ENCODE results near the gene NR4A3. TPM values are rescaled to one million over a fixed set of nuclear protein-coding genes. Genes with fewer than 3 reads are reported as not detected.
"Not testable (repeated sequence)": the region's sequence is repeated elsewhere in the genome, so short reads cannot be mapped to it uniquely, and the experiment has no call there.

The NR4A3 gene
- total and polyA plus RNA-seq, 2 experiments from 2014 or later, result 2.4 to 2.9 TPM

- H3K79me2 ChIP-seq, result no peaks in the 10 kb centered on the region
- no peaks in the 10 kb centered on the region for H3K4me1 ChIP-seq (ENCODE audit: insufficient read depth)
- H3K9me2 ChIP-seq (replicated peaks; ENCODE audit: insufficient read depth), result no peaks in the 10 kb centered on the region
- no peak overlapping the region for H2AFZ ChIP-seq
- H3K4me3 ChIP-seq, result no peak overlapping the region
- H3K27ac ChIP-seq, result no peak overlapping the region
- no peaks in the 10 kb centered on the region for H3K9me3 ChIP-seq (ENCODE audit: low read depth)
- TF ChIP-seq EZH2 (IDR thresholded peaks at IDR 0.05; ENCODE audit: borderline replicate concordance), result no peak
- TF ChIP-seq EZH2phosphoT487 (IDR thresholded peaks at IDR 0.05; ENCODE audit: low read depth, severe bottlenecking, unreplicated experiment), result no peak
- TF ChIP-seq CTCF (IDR thresholded peaks at IDR 0.05; ENCODE audit: poor library complexity), result no peak
- H4K20me1 ChIP-seq (ENCODE audit: insufficient read depth, poor library complexity, severe bottlenecking), result no peaks in the 10 kb centered on the region
- no peaks in the 10 kb centered on the region for H3K36me3 ChIP-seq (replicated peaks; ENCODE audit: insufficient read depth, low read depth)
- DNase-seq (ENCODE audit: low spot score), result no peak
- 85% methylated on average over 8 of the region's 8 CpGs for WGBS (ENCODE audit: low lambda C conversion rate, missing lambda C conversion rate)
- no peaks in the 10 kb centered on the region for H3K27me3 ChIP-seq
- no peak overlapping the region for H3K4me2 ChIP-seq
These were observed 33.9 kb downstream of the NR4A3 start for GRCh38 chr9:99855467-99856176.

GRCh38 chr9:99857576-99857975, 35.9 kb downstream of the NR4A3 start:
- not testable (repeated sequence) for H3K27ac ChIP-seq; H3K27me3 ChIP-seq; H3K9me2 ChIP-seq (replicated peaks; ENCODE audit: insufficient read depth); H3K36me3 ChIP-seq (replicated peaks; ENCODE audit: insufficient read depth, low read depth); H3K9me3 ChIP-seq (ENCODE audit: low read depth); H3K4me1 ChIP-seq (ENCODE audit: insufficient read depth); H3K4me2 ChIP-seq; DNase-seq (ENCODE audit: low spot score); H3K79me2 ChIP-seq; H3K4me3 ChIP-seq; H2AFZ ChIP-seq; H4K20me1 ChIP-seq (ENCODE audit: insufficient read depth, poor library complexity, severe bottlenecking)
- WGBS (ENCODE audit: low lambda C conversion rate, missing lambda C conversion rate), result 95% methylated on average over 3 of the region's 3 CpGs

GRCh38 chr9:99858087-99858486, 36.4 kb downstream of the NR4A3 start:
- TF ChIP-seq EZH2 (IDR thresholded peaks at IDR 0.05; ENCODE audit: borderline replicate concordance) (no peak), CTCF (IDR thresholded peaks at IDR 0.05; ENCODE audit: poor library complexity) (no peak), EZH2phosphoT487 (IDR thresholded peaks at IDR 0.05; ENCODE audit: low read depth, severe bottlenecking, unreplicated experiment) (no peak)

GRCh38 chr9:99859243-99859980, 37.7 kb downstream of the NR4A3 start:
- no peak overlapping the region for H3K27ac ChIP-seq
- H3K27me3 ChIP-seq, result no peaks in the 10 kb centered on the region
- no peak overlapping the region for H2AFZ ChIP-seq
- H3K4me1 ChIP-seq (ENCODE audit: insufficient read depth), result no peaks in the 10 kb centered on the region
- no peak overlapping the region for H3K4me2 ChIP-seq
- DNase-seq (ENCODE audit: low spot score), result no peak
- H4K20me1 ChIP-seq (ENCODE audit: insufficient read depth, poor library complexity, severe bottlenecking), result no peaks in the 10 kb centered on the region
- no peaks in the 10 kb centered on the region for H3K36me3 ChIP-seq (replicated peaks; ENCODE audit: insufficient read depth, low read depth)
- H3K9me3 ChIP-seq (ENCODE audit: low read depth), result no peaks in the 10 kb centered on the region
- no peak overlapping the region for H3K4me3 ChIP-seq
- no peaks in the 10 kb centered on the region for H3K9me2 ChIP-seq (replicated peaks; ENCODE audit: insufficient read depth)
- TF ChIP-seq CTCF (IDR thresholded peaks at IDR 0.05; ENCODE audit: poor library complexity) (no peak), EZH2 (IDR thresholded peaks at IDR 0.05; ENCODE audit: borderline replicate concordance) (no peak), EZH2phosphoT487 (IDR thresholded peaks at IDR 0.05; ENCODE audit: low read depth, severe bottlenecking, unreplicated experiment) (no peak)
- H3K79me2 ChIP-seq, result no peaks in the 10 kb centered on the region
- WGBS (ENCODE audit: low lambda C conversion rate, missing lambda C conversion rate), result 68% methylated on average over 5 of the region's 5 CpGs

More at GRCh38 chr9:99858087-99858486, 36.4 kb downstream of the NR4A3 start:
- no peak overlapping the region for H3K27ac ChIP-seq
- H3K36me3 ChIP-seq (replicated peaks; ENCODE audit: insufficient read depth, low read depth), result no peaks in the 10 kb centered on the region
- no peaks in the 10 kb centered on the region for H3K9me3 ChIP-seq (ENCODE audit: low read depth)
- no peak for DNase-seq (ENCODE audit: low spot score)
- WGBS (ENCODE audit: low lambda C conversion rate, missing lambda C conversion rate), result 96% methylated on average over 3 of the region's 3 CpGs
- H3K4me3 ChIP-seq, result no peak overlapping the region
- no peaks in the 10 kb centered on the region for H4K20me1 ChIP-seq (ENCODE audit: insufficient read depth, poor library complexity, severe bottlenecking)
- H2AFZ ChIP-seq, result no peak overlapping the region
- no peaks in the 10 kb centered on the region for H3K9me2 ChIP-seq (replicated peaks; ENCODE audit: insufficient read depth)
- H3K4me2 ChIP-seq, result no peak overlapping the region
- no peaks in the 10 kb centered on the region for H3K27me3 ChIP-seq
- H3K4me1 ChIP-seq (ENCODE audit: insufficient read depth), result no peaks in the 10 kb centered on the region
- no peaks in the 10 kb centered on the region for H3K79me2 ChIP-seq

All from hepatocyte (in vitro differentiated cells).